ENCODE results near the gene SH3TC2. TPM values are rescaled to one million over a fixed set of nuclear protein-coding genes. Genes with fewer than 3 reads are reported as not detected.

Gene SH3TC2
- total RNA-seq, 2 donors from 2014 or later, result 0.66 to 2.5 TPM

GRCh38 chr5:149061341-149061740 is 1.5 kb downstream of the SH3TC2 start:
- no peaks in the 10 kb centered on the region for H3K9me3 ChIP-seq
- H3K36me3 ChIP-seq, result no peaks in the 10 kb centered on the region
- intact Hi-C loops (cut with DNase I), result no loop called here
- no peak overlapping the region for H3K4me3 ChIP-seq
- DNase-seq, result no peak
- H3K9ac ChIP-seq (ENCODE audit: low read depth in 2 of 2, low read length in 2 of 2), result no peak overlapping the region
- peaks cover 4% of the 10 kb centered on the region for H3K4me1 ChIP-seq
- TF ChIP-seq CTCF (IDR thresholded peaks at IDR 0.05), result no peak
- peak overlapping the region; percentile 81 for H3K27ac ChIP-seq
- H3K27me3 ChIP-seq, result no peaks in the 10 kb centered on the region

- no peaks in the 10 kb centered on the region for H3K27me3 ChIP-seq
- TF ChIP-seq CTCF (IDR thresholded peaks at IDR 0.05), result no peak
- no peaks in the 10 kb centered on the region for H3K36me3 ChIP-seq
- no peak overlapping the region for H3K9ac ChIP-seq (ENCODE audit: low read depth in 2 of 2, low read length in 2 of 2)
- peak; percentile 63 for DNase-seq
- H3K4me1 ChIP-seq, result peaks cover 4% of the 10 kb centered on the region
- no peak overlapping the region for H3K4me3 ChIP-seq
- intact Hi-C loops (cut with DNase I), result no loop called here
- no peak overlapping the region for H3K27ac ChIP-seq
- no peaks in the 10 kb centered on the region for H3K9me3 ChIP-seq
These were observed 2.5 kb downstream of the SH3TC2 start for GRCh38 chr5:149060325-149060724.

GRCh38 chr5:149056616-149057165 is 6.2 kb downstream of the SH3TC2 start:
- DNase-seq, result no peak
- TF ChIP-seq CTCF (IDR thresholded peaks at IDR 0.05), result no peak
- H3K4me1 ChIP-seq, result no peaks in the 10 kb centered on the region
- H3K36me3 ChIP-seq, result no peaks in the 10 kb centered on the region
- no peak overlapping the region for H3K27ac ChIP-seq
- intact Hi-C loops (cut with DNase I), result no loop called here
- H3K27me3 ChIP-seq, result no peaks in the 10 kb centered on the region
- H3K9ac ChIP-seq (ENCODE audit: low read depth in 2 of 2, low read length in 2 of 2), result no peak overlapping the region
- no peaks in the 10 kb centered on the region for H3K9me3 ChIP-seq
- no peak overlapping the region for H3K4me3 ChIP-seq

GRCh38 chr5:149054416-149054815 is 8.4 kb downstream of the SH3TC2 start:
- Histone ChIP-seq H3K9me3 (no peaks in the 10 kb centered on the region), H3K4me1 (no peaks in the 10 kb centered on the region), H3K36me3 (no peaks in the 10 kb centered on the region), H3K27ac (no peak overlapping the region), H3K9ac (ENCODE audit: low read depth in 2 of 2, low read length in 2 of 2) (no peak overlapping the region), H3K27me3 (no peaks in the 10 kb centered on the region), H3K4me3 (no peak overlapping the region)
- TF ChIP-seq CTCF (IDR thresholded peaks at IDR 0.05), result no peak
- intact Hi-C loops (cut with DNase I), result no loop called here
- no peak for DNase-seq

GRCh38 chr5:149053072-149053695 is 9.7 kb downstream of the SH3TC2 start:
- intact Hi-C loops (cut with DNase I), result no loop called here
- no peaks in the 10 kb centered on the region for H3K36me3 ChIP-seq
- no peak overlapping the region for H3K9ac ChIP-seq (ENCODE audit: low read depth in 2 of 2, low read length in 2 of 2)
- no peak overlapping the region for H3K27ac ChIP-seq
- no peaks in the 10 kb centered on the region for H3K9me3 ChIP-seq
- no peaks in the 10 kb centered on the region for H3K4me1 ChIP-seq
- no peaks in the 10 kb centered on the region for H3K27me3 ChIP-seq
- no peak overlapping the region for H3K4me3 ChIP-seq
- no peak for TF ChIP-seq CTCF (IDR thresholded peaks at IDR 0.05)
- DNase-seq, result no peak
